Neural progenitor cell (in vitro differentiated cells): ENCODE measurements around the gene TP53BP2.

ENCODE experiments used
- EZH2 ChIP-seq: fragments of 200-600 bp; sonication (generic); IDR thresholded peaks from 2 replicates; pipeline ENCODE4 v1.6.1; 2017; ENCODE audit warnings: antibody characterized with exemption, mild to moderate bottlenecking, moderate library complexity
- EZH2phosphoT487 ChIP-seq: fragments of 200-600 bp; sonication (generic); IDR thresholded peaks from 2 replicates; pipeline ENCODE4 v1.6.1; 2017; ENCODE audit warnings: antibody characterized with exemption
- TF ChIP-seq, protein P1 (sequence below): fragments of 200-600 bp; sonication (generic); IDR thresholded peaks from 2 replicates; pipeline ENCODE4 v1.5.1; 2017; ENCODE audit warnings: antibody characterized with exemption, mild to moderate bottlenecking

DNA sequence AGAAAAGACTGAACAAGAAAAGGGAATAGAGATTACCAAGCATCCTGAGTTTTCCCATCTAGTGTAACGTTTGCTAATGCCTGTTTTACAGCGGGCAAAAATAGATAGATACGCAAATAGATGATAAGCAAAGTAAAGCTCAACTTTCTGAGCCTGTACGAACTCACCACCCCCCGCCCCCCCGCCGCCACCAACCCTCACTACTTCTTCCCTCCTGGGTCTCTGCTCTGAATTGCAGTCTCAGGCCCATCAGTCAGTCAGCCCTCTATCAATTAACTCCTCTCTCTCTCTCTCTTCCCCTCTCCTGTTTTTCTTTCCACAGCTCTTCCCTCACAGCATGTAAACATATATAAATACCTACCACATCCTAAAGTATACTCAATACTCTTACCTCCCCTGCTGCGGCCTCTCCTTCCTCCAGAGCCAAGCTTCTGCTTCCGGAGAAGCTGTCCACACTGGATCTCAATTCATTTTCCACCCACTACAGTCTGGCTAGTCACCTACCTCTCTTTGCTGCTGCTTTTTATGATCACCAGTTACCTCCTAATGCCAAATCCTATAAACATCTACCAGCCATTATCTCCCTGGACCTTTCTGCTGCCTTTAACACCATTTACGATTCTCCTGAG lies 68.8 kb downstream of the TP53BP2 start:
- no peak for TF ChIP-seq EZH2
- TF ChIP-seq, protein P1, sequence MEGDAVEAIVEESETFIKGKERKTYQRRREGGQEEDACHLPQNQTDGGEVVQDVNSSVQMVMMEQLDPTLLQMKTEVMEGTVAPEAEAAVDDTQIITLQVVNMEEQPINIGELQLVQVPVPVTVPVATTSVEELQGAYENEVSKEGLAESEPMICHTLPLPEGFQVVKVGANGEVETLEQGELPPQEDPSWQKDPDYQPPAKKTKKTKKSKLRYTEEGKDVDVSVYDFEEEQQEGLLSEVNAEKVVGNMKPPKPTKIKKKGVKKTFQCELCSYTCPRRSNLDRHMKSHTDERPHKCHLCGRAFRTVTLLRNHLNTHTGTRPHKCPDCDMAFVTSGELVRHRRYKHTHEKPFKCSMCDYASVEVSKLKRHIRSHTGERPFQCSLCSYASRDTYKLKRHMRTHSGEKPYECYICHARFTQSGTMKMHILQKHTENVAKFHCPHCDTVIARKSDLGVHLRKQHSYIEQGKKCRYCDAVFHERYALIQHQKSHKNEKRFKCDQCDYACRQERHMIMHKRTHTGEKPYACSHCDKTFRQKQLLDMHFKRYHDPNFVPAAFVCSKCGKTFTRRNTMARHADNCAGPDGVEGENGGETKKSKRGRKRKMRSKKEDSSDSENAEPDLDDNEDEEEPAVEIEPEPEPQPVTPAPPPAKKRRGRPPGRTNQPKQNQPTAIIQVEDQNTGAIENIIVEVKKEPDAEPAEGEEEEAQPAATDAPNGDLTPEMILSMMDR = no peak
- TF ChIP-seq EZH2phosphoT487 = no peak
